Dendritic cell treated with granulocyte-macrophage colony-stimulating factor and Interleukin-4, amounts not matched to agents 40 ng/mL and 50 ng/mL, for 4 days (primary cell): ENCODE data around the gene ATF4.
A peak's percentile ranks its signal among the peaks of the same experiment; 100 is the strongest.

ENCODE experiments used
- H3K27ac Mint-ChIP-seq: one replicate; pipeline ENCODE4 v1.8.0; 2022; ENCODE audit warnings: mild to moderate bottlenecking, mixed read lengths
- H3K27me3 Mint-ChIP-seq: one replicate; pipeline ENCODE4 v1.8.0; 2022; ENCODE audit warnings: mild to moderate bottlenecking, mixed read lengths
- H3K36me3 Mint-ChIP-seq: one replicate; pipeline ENCODE4 v1.8.0; 2022; ENCODE audit warnings: low read depth, mixed read lengths
- H3K4me1 Mint-ChIP-seq: one replicate; pipeline ENCODE4 v1.8.0; 2022; ENCODE audit warnings: low read depth, mixed read lengths
- H3K4me3 Mint-ChIP-seq: one replicate; pipeline ENCODE4 v1.8.0; 2022; ENCODE audit warnings: mild to moderate bottlenecking, moderate library complexity, mixed read lengths
- H3K9me3 Mint-ChIP-seq: one replicate; pipeline ENCODE4 v1.8.0; 2022; ENCODE audit warnings: mixed read lengths
- intact Hi-C: fragments of 100-400 bp; cut with micrococcal nuclease; formaldehyde crosslinking; loops from one replicate; pipeline ENCODE4 v1.15.0; 2022

ATF4 gene, protein sequence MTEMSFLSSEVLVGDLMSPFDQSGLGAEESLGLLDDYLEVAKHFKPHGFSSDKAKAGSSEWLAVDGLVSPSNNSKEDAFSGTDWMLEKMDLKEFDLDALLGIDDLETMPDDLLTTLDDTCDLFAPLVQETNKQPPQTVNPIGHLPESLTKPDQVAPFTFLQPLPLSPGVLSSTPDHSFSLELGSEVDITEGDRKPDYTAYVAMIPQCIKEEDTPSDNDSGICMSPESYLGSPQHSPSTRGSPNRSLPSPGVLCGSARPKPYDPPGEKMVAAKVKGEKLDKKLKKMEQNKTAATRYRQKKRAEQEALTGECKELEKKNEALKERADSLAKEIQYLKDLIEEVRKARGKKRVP

GRCh38 chr22:39520226-39521105, at the start of gene ATF4:
TSS of gene ATF4 (plus strand) at chr22:39520562. CDS start at chr22:39521446, 884 bp downstream.
- Mint-ChIP-seq H3K4me3 (peak within 1 kb of the TSS; percentile 94), H3K9me3 (no peaks in the 10 kb centered on the region), H3K4me1 (peaks cover 70% of the 10 kb centered on the region), H3K27me3 (no peaks in the 10 kb centered on the region), H3K36me3 (peaks cover 86% of the 10 kb centered on the region), H3K27ac (peak within 1 kb of the TSS; percentile 100)
- intact Hi-C loops = loop anchor here (1.0 to 10.0 kb wide), 3 partner anchors 18 to 346 kb away; partner anchors contain the start of genes MIEF1 and RPL3

GRCh38 chr22:39471381-39472141, 48.8 kb upstream of the ATF4 start:
- Mint-ChIP-seq H3K27me3 (peaks cover 17% of the 10 kb centered on the region), H3K36me3 (no peaks in the 10 kb centered on the region), H3K9me3 (no peaks in the 10 kb centered on the region), H3K4me1 (peaks cover 66% of the 10 kb centered on the region), H3K27ac (peak overlapping the region; percentile 71), H3K4me3 (peak overlapping the region; percentile 5)
- intact Hi-C loops = no loop called here

GRCh38 chr22:39472570-39473556, 47.5 kb upstream of the ATF4 start:
- H3K4me3 Mint-ChIP-seq = no peak overlapping the region
- intact Hi-C loops = no loop called here
- peaks cover 53% of the 10 kb centered on the region for H3K4me1 Mint-ChIP-seq
- H3K9me3 Mint-ChIP-seq = no peaks in the 10 kb centered on the region
- no peaks in the 10 kb centered on the region for H3K36me3 Mint-ChIP-seq
- peak overlapping the region; percentile 71 for H3K27ac Mint-ChIP-seq
- peaks cover 17% of the 10 kb centered on the region for H3K27me3 Mint-ChIP-seq

DNA sequence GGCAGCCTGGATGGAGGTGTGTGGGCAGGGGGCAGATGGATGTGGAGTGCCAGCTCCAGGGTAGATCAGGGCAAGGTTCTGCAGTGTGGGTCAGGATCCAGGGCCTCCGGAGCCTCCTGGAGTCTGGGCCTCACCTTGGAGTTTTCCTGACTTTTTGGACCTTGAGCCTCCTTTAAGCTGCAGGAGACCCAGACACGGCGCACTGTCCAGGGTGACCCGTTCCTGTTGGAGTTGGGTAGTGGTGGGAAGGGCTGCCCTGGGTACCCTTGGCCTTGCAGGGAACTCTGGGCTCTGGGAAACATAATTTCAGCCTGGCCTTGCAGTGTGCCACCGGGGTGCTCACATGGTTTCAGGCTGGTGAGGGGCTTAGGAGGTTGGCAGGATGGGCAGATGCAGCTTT, 46.5 kb upstream of the ATF4 start:
- H3K4me3 Mint-ChIP-seq = no peak overlapping the region
- peaks cover 43% of the 10 kb centered on the region for H3K4me1 Mint-ChIP-seq
- peak overlapping the region; percentile 23 for H3K27ac Mint-ChIP-seq
- intact Hi-C loops = no loop called here
- peaks cover 10% of the 10 kb centered on the region for H3K27me3 Mint-ChIP-seq
- no peaks in the 10 kb centered on the region for H3K9me3 Mint-ChIP-seq
- H3K36me3 Mint-ChIP-seq = no peaks in the 10 kb centered on the region

- no peaks in the 10 kb centered on the region for H3K9me3 Mint-ChIP-seq
- H3K27me3 Mint-ChIP-seq = peaks cover 7% of the 10 kb centered on the region
- H3K4me3 Mint-ChIP-seq = no peak overlapping the region
- peaks cover 36% of the 10 kb centered on the region for H3K4me1 Mint-ChIP-seq
- intact Hi-C loops = no loop called here
- no peaks in the 10 kb centered on the region for H3K36me3 Mint-ChIP-seq
- peak overlapping the region; percentile 23 for H3K27ac Mint-ChIP-seq
These were observed 45.8 kb upstream of the ATF4 start for GRCh38 chr22:39474351-39475111.

DNA sequence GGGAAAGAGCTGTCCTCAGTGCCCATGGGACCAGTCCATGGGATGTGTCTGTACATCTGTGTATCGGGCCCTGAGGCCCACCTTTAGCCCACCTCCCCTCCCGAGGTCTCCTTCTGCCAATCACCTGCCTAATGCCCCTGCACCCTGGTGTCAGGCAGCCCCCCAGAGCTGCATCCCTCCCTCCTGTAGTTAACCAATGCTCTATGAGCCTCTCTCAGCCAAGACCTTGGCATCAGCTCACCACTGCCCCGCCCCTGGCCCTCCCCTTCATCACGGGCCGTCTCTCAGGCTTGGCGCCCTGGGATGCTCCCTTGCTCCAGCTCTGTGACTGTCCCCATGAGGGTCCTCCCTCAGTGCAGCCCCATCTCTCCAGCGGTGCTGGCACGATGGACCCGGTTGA, 45.0 kb upstream of the ATF4 start:
- no peak overlapping the region for H3K4me3 Mint-ChIP-seq
- no peak overlapping the region for H3K27ac Mint-ChIP-seq
- intact Hi-C loops = no loop called here
- no peaks in the 10 kb centered on the region for H3K9me3 Mint-ChIP-seq
- peaks cover 3% of the 10 kb centered on the region for H3K27me3 Mint-ChIP-seq
- H3K4me1 Mint-ChIP-seq = peaks cover 28% of the 10 kb centered on the region
- no peaks in the 10 kb centered on the region for H3K36me3 Mint-ChIP-seq

DNA sequence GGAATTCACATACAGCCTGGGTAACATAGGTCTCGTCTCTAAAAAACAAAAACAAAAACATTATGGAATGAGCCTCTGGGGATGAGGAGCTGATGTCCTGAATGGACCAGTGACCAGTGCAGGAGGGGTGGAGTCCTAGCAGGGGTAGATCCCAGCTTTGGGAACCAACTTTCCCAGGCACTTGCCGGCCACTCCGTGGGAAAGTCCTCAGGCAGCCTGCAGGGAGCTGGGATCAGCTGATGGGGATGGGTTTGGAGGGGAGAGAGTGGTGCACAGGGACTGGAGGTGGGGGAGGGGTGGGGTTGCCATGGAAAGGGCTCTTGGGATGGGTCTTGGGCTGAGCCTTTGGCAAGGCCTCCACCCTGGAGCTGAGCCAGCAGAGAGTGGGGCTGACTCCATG, 44.5 kb upstream of the ATF4 start:
- no peak overlapping the region for H3K27ac Mint-ChIP-seq
- no peaks in the 10 kb centered on the region for H3K36me3 Mint-ChIP-seq
- peaks cover 23% of the 10 kb centered on the region for H3K4me1 Mint-ChIP-seq

GRCh38 chr22:39476664-39477063, 43.7 kb upstream of the ATF4 start:
- no peak overlapping the region for H3K27ac Mint-ChIP-seq
- peaks cover 17% of the 10 kb centered on the region for H3K4me1 Mint-ChIP-seq
- H3K4me3 Mint-ChIP-seq = no peak overlapping the region
- H3K36me3 Mint-ChIP-seq = no peaks in the 10 kb centered on the region
- peaks cover 5% of the 10 kb centered on the region for H3K27me3 Mint-ChIP-seq
- intact Hi-C loops = no loop called here
- no peaks in the 10 kb centered on the region for H3K9me3 Mint-ChIP-seq

More for the DNA sequence above, 44.5 kb upstream of the ATF4 start:
- Mint-ChIP-seq H3K4me3 (no peak overlapping the region), H3K9me3 (no peaks in the 10 kb centered on the region), H3K27me3 (peaks cover 3% of the 10 kb centered on the region)
- intact Hi-C loops = no loop called here

DNA sequence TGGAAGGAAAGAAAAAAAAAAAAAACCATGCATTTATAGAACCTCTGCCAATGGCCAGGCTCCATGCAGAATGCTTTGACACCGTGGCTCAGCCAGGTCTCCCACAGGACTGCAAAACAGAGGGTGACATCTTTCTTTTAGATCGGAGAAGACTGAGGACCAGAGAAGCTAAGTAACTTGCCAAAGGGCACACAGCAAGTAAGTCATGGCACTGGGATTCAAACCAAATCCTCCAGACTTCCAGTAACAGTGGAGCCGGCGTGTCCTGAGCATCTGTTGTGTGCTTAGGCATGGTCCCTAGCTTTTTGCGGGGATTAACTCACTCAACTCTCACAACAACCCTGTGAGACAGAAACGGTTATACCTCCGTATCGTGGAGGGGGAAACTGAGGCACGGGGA, 42.8 kb upstream of the ATF4 start:
- peaks cover 8% of the 10 kb centered on the region for H3K4me1 Mint-ChIP-seq
- no peak overlapping the region for H3K4me3 Mint-ChIP-seq
- intact Hi-C loops = no loop called here
- peaks cover 4% of the 10 kb centered on the region for H3K27me3 Mint-ChIP-seq
- H3K27ac Mint-ChIP-seq = no peak overlapping the region
- no peaks in the 10 kb centered on the region for H3K9me3 Mint-ChIP-seq
- no peaks in the 10 kb centered on the region for H3K36me3 Mint-ChIP-seq

GRCh38 chr22:39478441-39478850, 41.9 kb upstream of the ATF4 start:
- Mint-ChIP-seq H3K27ac (no peak overlapping the region), H3K9me3 (no peaks in the 10 kb centered on the region), H3K4me3 (no peak overlapping the region), H3K4me1 (no peaks in the 10 kb centered on the region), H3K36me3 (no peaks in the 10 kb centered on the region), H3K27me3 (peaks cover 4% of the 10 kb centered on the region)
- intact Hi-C loops = no loop called here

DNA sequence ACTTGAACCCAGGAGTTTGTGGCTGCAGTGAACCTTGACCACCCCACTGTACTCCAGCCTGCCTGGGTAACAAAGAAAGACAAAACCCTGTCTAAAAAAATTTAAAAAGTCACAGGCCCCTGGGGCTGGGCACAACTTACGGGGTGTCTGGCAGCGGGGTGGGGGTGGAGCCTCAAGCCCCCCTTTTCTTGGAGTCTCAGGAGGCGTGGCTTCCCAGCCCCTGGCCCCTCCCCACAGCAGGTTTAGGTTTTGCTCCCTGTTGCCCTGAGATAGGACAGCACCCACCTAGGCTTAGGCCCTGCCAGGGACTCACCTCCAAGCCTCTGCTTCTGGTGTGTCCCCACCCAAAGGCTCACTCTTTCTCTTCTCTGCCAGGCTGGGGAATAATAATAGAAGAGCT, 41.1 kb upstream of the ATF4 start:
- Mint-ChIP-seq H3K27me3 (peaks cover 10% of the 10 kb centered on the region), H3K4me3 (no peak overlapping the region), H3K4me1 (no peaks in the 10 kb centered on the region), H3K27ac (no peak overlapping the region), H3K36me3 (no peaks in the 10 kb centered on the region), H3K9me3 (no peaks in the 10 kb centered on the region)
- intact Hi-C loops = no loop called here

- Mint-ChIP-seq H3K4me1 (no peaks in the 10 kb centered on the region), H3K9me3 (no peaks in the 10 kb centered on the region), H3K36me3 (no peaks in the 10 kb centered on the region), H3K4me3 (no peak overlapping the region), H3K27me3 (peaks cover 10% of the 10 kb centered on the region), H3K27ac (no peak overlapping the region)
- intact Hi-C loops = no loop called here
These were observed 39.8 kb upstream of the ATF4 start for GRCh38 chr22:39480557-39480956.
